Measurements from ENCODE around the gene HES5. TPM values are rescaled to one million over a fixed set of nuclear protein-coding genes. Genes with fewer than 3 reads are reported as not detected.
"Not testable (repeated sequence)": the region's sequence is repeated elsewhere in the genome, so short reads cannot be mapped to it uniquely, and the experiment has no call there.

HES5 gene
- total and polyA plus RNA-seq, 10 of the 15 experiments (the other 5 are each of a cell fraction or from before 2014, with no cell fraction given) = 0.12 to 0.15 TPM; not detected in 8

GRCh38 chr1:2552189-2552588, 22.1 kb upstream of the HES5 start:
- Histone ChIP-seq H3K27ac (ENCODE audit: control insufficient read depth, insufficient read depth) (no peak overlapping the region), H3K27me3 (replicated peaks in 1 of 2; ENCODE audit: control insufficient read depth in 2 of 2, insufficient read depth in 2 of 2, low read length in 1 of 2) (no peaks in the 10 kb centered on the region), H3K9me3 (replicated peaks; ENCODE audit: control insufficient read depth, insufficient read depth, low read length) (no peaks in the 10 kb centered on the region), H4K20me1 (ENCODE audit: control insufficient read depth, insufficient read depth) (no peaks in the 10 kb centered on the region), H2AFZ (ENCODE audit: control insufficient read depth, low read depth, low read length) (no peak overlapping the region), H3K9ac (ENCODE audit: control insufficient read depth, insufficient read depth, low read length) (no peak overlapping the region), H3K79me2 (ENCODE audit: control insufficient read depth, insufficient read depth, low read length) (peaks cover 28% of the 10 kb centered on the region), H3K4me3 (no peak overlapping the region), H3K36me3 (ENCODE audit: control insufficient read depth in 2 of 2, insufficient read depth in 2 of 2, low read length in 1 of 2) (no peaks in the 10 kb centered on the region), H3K4me2 (ENCODE audit: control insufficient read depth, insufficient read depth) (no peak overlapping the region), H3K4me1 (ENCODE audit: control insufficient read depth, insufficient read depth, low read length) (peaks cover 46% of the 10 kb centered on the region)
- DNase-seq (ENCODE audit: low read depth, low spot score) (no peak), FAIRE-seq (no peak), ATAC-seq (no peak)
- in situ Hi-C loops (cut with MboI) (no loop called here), intact Hi-C loops (cut with micrococcal nuclease; ENCODE audit: unreplicated experiment) (no loop called here)
- no TSS peak for BruUV-seq (replicated peaks)
- ChIA-PET SMC1A (ENCODE audit: uncharacterized antibody, unreplicated experiment) (no interaction called here), POLR2A (interaction anchor here (0.8 kb wide), 1 partner anchor 25 kb away, joined by 4 read pairs; no protein-coding TSS in a partner anchor), CTCF (no interaction called here), RAD21 (ENCODE audit: unreplicated experiment) (interaction anchor here (1.0 kb wide), 1 partner anchor 26 kb away, joined by 4 read pairs; no protein-coding TSS in a partner anchor)
- TF ChIP-seq NR2F1 (conservative IDR thresholded peaks at IDR 0.05) = no peak
- TF ChIP-seq TAF1 (IDR thresholded peaks at IDR 0.05; ENCODE audit: borderline replicate concordance, low read depth, low read length) = no peak
- TF ChIP-seq PAX8 (IDR thresholded peaks at IDR 0.05) = no peak
- no peak for TF ChIP-seq NFYA (IDR thresholded peaks at IDR 0.05; ENCODE audit: borderline replicate concordance, low read depth, low read length)
- no peak for TF ChIP-seq RBBP5 (conservative IDR thresholded peaks at IDR 0.05)
- TF ChIP-seq MLLT1 (IDR thresholded peaks at IDR 0.05) = peak; percentile 81
- no peak for TF ChIP-seq IRF5 (IDR thresholded peaks at IDR 0.05; ENCODE audit: borderline replicate concordance)
- no peak for TF ChIP-seq RELA (IDR thresholded peaks at IDR 0.05; ENCODE audit: borderline replicate concordance, partially characterized antibody)
- WGBS (ENCODE audit: insufficient coverage, insufficient replicate concordance, low lambda C conversion rate, missing lambda C conversion rate) = 91% methylated on average over 17 of the region's 26 CpGs

- 84% methylated on average over 9 of the region's 9 CpGs for WGBS (ENCODE audit: insufficient coverage, insufficient replicate concordance, low lambda C conversion rate, missing lambda C conversion rate)
- H3K36me3 ChIP-seq (ENCODE audit: control insufficient read depth in 2 of 2, insufficient read depth in 2 of 2, low read length in 1 of 2); DNase-seq (ENCODE audit: low read depth, low spot score); intact Hi-C loops (cut with micrococcal nuclease; ENCODE audit: unreplicated experiment); SMC1A ChIA-PET (ENCODE audit: uncharacterized antibody, unreplicated experiment); H4K20me1 ChIP-seq (ENCODE audit: control insufficient read depth, insufficient read depth); FAIRE-seq; H3K9ac ChIP-seq (ENCODE audit: control insufficient read depth, insufficient read depth, low read length); ATAC-seq; H3K4me2 ChIP-seq (ENCODE audit: control insufficient read depth, insufficient read depth); H3K27ac ChIP-seq (ENCODE audit: control insufficient read depth, insufficient read depth); BruUV-seq (replicated peaks); H3K9me3 ChIP-seq (replicated peaks; ENCODE audit: control insufficient read depth, insufficient read depth, low read length); H3K27me3 ChIP-seq (replicated peaks in 1 of 2; ENCODE audit: control insufficient read depth in 2 of 2, insufficient read depth in 2 of 2, low read length in 1 of 2); CTCF ChIA-PET; H2AFZ ChIP-seq (ENCODE audit: control insufficient read depth, low read depth, low read length); H3K4me3 ChIP-seq; in situ Hi-C loops (cut with MboI): not testable (repeated sequence)
- ChIA-PET RAD21 (ENCODE audit: unreplicated experiment) (interaction anchor here (1.0 kb wide), 1 partner anchor 27 kb away, joined by 4 read pairs; no protein-coding TSS in a partner anchor), POLR2A (interaction anchor here (0.8 kb wide), 1 partner anchor 26 kb away, joined by 4 read pairs; no protein-coding TSS in a partner anchor)
- Histone ChIP-seq H3K79me2 (ENCODE audit: control insufficient read depth, insufficient read depth, low read length) (peaks cover 23% of the 10 kb centered on the region), H3K4me1 (ENCODE audit: control insufficient read depth, insufficient read depth, low read length) (peaks cover 46% of the 10 kb centered on the region)
Measured at GRCh38 chr1:2551544-2551943, 21.5 kb upstream of the HES5 start.
